HG03469 (cell line): ENCODE results near the gene SSX4.
"Not testable (repeated sequence)": the region's sequence is repeated elsewhere in the genome, so short reads cannot be mapped to it uniquely, and the experiment has no call there.

Experiments
- ATAC-seq: cut with Tn5 transposase; IDR thresholded peaks from one replicate; pipeline ENCODE4 v1.9.1; 2021; ENCODE audit warnings: mild to moderate bottlenecking, moderate library complexity, moderate number of reproducible peaks; ENCODE audit not compliant: unreplicated experiment

SSX4 gene, protein sequence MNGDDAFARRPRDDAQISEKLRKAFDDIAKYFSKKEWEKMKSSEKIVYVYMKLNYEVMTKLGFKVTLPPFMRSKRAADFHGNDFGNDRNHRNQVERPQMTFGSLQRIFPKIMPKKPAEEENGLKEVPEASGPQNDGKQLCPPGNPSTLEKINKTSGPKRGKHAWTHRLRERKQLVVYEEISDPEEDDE

DNA sequence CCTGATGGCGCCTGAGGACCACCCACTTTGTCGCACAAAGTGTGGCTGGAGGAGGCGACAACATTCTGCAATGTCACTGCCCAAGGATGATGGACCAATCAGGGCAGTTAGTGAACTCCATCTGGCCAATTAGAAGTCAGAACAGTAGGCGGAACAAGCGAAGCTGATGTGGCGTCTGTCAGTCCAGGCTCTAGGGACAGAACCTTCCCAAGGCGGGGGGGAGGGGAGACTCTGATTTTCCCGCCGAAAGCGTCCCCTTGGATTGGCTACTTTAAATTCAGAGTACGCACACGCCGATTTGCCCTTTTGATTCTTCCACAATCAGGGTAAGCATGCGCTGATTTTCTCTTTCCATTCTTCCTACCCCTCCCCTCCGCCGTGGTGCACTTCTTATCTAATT is at the start of gene SSX4:
Gene SSX4 (plus strand): TSS at position 301 of the 400 bp plus-strand sequence. CDS start 515 bp downstream, outside the sequence.
- not testable (repeated sequence) for ATAC-seq

DNA sequence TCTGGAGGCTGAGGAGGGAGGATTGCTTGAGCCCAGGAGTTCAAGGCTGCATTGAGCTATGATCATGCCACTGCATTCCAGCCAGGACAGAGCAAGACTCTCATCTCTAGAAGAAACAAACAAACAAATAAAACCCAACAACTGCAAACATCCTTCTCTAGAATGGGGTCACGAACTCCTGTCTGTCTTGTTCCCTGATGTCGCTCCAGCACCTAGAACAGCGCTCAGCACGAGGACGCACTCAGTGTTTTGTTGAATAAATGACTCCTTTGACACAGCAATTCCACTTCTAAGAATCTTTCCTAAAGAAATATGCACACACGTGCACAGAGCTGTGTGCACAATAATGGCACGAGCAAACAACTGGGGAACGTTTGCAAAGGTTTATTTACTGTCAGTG is 37.3 kb upstream of the SSX4 start:
- ATAC-seq, result not testable (repeated sequence)

DNA sequence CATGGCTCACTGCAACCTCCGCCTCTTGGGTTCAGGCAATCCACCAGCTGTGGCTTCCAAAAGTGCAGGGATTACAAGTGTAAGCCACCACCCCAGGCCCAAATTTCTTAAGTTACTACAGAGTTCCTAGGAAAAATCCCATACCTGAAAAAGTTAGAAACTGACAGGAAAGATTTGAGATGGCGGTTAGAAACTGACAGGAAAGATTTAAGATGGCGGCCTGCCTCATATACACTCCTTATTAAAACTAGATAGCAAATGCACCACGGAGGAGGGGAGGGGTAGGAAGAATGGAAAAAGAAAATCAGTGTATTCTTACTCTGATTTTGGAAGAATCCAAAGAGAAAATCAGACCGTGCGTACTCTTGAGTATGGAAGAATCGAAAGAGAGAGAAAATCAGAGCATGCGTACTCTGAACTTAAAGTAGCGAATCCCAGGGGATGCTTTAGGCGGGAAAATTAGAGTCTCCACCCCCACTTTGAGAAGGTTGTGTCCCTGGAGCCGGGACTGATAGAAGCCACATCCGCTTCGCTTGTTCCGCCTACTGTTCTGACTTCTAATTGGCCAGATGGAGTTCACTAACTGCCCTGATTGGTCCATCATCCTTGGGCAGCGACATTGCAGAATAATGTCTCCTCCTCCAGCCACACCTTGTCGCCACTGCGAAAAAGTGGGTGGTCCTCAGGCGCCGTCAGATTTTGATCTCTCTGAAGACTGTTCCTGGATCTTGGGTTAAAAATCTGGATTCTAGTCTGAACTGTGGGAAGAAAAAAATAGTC is 26.8 kb upstream of the SSX4 start, which contains the start of gene SSX3:
Gene SSX3 (minus strand): TSS at position 389 of the 780 bp plus-strand sequence. CDS start 1,454 bp downstream, outside the sequence.
- ATAC-seq, result not testable (repeated sequence)

DNA sequence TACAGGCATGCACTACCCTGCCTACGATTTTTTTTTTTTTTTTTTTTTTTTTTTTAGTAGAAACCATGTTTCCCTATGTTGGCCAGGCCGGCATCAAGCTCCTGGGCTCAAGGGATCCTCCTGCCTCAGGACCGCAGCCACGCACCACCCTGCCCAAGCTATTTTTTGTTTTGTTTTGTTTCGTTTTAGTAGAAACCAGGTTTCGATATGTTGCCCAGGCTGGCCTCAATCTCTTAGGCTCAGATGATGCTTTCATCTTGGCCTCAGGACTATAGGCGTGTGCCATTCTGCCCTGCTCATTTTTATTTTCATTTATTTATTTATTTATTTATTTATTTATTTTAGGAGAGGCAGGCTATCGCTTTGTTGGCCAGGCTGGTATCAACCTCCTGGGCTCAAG is 25.7 kb upstream of the SSX4 start:
- ATAC-seq, result no peak

DNA sequence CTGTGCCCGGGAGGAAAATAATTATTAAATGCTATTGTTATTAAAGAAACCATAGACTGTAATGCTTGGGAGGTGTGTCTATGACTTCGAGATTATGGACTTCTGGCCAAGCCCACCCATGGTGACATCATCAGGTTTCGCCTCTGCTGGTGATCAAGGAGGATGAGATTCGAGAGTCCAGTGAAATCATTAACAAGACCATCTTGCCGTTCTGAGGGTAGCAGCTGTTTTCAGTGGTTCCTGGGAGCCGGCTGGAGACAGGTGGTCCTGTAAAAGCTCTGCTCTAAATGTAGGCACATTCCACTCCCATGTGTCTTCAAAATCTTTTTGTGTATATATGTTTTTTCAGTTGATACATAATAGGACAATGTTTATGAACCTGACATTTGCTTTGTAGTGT is 24.1 kb upstream of the SSX4 start:
- not testable (repeated sequence) for ATAC-seq

DNA sequence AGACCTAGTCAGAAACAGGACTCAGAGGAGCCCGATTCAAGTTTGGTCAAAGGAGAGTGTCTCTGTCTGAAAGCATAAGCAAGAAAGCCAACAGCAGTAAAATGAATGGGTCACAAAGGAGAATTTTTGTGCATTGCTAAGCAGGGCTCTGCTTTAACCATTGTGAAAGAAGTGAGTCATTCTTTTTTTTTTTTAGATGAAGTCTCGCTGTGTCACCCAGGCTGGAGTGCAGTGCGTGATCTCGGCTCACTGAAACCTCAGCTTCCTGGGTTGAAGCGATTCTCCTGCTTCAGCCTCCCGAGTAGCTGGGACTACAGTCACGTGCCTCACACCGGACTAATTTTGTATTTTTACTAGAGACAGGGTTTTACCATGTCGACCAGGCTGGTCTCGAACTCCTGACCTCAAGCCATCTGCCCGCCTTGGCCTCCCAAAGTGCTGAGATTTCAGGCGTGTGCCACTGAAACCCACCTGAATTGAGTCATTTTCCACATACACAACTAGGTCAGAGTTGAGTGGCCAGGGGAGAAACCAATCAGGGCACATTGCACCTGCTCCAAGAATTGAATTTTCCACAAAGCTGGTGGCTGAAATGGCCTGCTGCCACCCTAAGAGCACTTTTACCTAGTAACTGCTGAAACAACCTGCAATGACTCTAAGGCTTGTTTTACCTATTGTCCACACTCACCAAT is 15.5 kb upstream of the SSX4 start:
- ATAC-seq, result not testable (repeated sequence)

DNA sequence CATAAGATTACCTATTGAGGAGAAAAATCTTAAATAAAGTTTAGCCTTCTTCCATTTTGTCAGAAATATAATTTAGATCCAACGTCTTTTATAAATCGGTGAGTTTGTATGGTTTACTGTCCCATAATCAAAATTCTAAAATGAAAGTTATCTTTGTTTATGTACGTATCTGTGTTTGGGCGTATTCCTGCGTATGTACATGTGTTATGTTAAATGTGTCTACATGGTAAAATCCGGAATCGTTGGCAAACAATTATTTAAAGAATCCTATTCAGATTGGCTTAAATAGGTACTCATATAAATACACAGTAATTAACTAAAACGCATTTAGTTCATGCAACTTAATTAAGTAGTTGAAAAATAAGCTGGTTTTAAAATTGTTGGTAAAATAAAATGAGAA is 12.9 kb upstream of the SSX4 start:
- ATAC-seq, result not testable (repeated sequence)

DNA sequence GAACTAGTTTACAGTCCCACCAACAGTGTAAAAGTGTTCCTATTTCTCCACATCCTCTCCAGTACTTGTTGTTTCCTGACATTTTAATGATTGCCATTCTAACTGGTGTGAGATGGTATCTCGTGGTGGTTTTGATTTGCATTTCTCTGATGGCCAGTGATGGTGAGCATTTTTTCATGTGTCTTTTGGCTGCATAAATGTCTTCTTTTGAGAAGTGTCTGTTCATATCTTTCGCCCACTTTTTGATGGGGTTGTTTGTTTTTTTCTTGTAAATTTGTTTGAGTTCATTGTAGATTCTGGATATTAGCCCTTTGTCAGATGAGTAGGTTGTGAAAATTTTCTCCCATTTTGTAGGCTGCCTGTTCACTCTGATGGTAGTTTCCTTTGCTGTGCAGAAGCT is 13.6 kb downstream of the SSX4 start:
- not testable (repeated sequence) for ATAC-seq

DNA sequence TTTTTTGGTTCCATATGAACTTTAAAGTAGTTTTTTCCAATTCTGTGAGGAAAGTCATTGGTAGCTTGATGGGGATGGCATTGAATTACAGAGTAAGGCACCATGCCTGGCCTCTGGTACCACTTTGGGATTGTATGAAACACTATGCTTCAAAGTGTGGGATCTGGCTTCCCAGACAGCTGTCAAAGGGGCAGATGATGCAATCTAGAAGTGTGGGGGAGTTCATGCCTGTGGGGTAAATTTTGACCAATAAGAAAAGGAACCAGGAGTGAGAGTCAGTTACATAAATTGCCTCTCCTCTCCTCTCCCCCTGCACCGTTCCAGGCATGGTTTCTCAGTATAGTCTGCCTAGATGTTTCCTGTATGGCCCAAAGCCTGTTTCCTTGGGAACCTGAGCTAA is 14.5 kb downstream of the SSX4 start:
- not testable (repeated sequence) for ATAC-seq

DNA sequence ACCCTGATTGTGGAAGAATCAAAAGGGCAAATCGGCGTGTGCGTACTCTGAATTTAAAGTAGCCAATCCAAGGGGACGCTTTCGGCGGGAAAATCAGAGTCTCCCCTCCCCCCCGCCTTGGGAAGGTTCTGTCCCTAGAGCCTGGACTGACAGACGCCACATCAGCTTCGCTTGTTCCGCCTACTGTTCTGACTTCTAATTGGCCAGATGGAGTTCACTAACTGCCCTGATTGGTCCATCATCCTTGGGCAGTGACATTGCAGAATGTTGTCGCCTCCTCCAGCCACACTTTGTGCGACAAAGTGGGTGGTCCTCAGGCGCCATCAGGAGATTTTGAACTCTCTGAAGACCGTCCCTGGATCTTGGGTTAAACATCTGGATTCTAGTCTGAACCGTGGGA is 28.5 kb downstream of the SSX4 start, which contains the start of gene SSX4B:
Gene SSX4B (minus strand): TSS at position 101 of the 400 bp plus-strand sequence. CDS start 588 bp downstream, outside the sequence.
- not testable (repeated sequence) for ATAC-seq

DNA sequence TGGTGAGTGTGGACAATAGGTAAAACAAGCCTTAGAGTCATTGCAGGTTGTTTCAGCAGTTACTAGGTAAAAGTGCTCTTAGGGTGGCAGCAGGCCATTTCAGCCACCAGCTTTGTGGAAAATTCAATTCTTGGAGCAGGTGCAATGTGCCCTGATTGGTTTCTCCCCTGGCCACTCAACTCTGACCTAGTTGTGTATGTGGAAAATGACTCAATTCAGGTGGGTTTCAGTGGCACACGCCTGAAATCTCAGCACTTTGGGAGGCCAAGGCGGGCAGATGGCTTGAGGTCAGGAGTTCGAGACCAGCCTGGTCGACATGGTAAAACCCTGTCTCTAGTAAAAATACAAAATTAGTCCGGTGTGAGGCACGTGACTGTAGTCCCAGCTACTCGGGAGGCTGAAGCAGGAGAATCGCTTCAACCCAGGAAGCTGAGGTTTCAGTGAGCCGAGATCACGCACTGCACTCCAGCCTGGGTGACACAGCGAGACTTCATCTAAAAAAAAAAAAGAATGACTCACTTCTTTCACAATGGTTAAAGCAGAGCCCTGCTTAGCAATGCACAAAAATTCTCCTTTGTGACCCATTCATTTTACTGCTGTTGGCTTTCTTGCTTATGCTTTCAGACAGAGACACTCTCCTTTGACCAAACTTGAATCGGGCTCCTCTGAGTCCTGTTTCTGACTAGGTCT is 43.8 kb downstream of the SSX4 start:
- ATAC-seq, result not testable (repeated sequence)

DNA sequence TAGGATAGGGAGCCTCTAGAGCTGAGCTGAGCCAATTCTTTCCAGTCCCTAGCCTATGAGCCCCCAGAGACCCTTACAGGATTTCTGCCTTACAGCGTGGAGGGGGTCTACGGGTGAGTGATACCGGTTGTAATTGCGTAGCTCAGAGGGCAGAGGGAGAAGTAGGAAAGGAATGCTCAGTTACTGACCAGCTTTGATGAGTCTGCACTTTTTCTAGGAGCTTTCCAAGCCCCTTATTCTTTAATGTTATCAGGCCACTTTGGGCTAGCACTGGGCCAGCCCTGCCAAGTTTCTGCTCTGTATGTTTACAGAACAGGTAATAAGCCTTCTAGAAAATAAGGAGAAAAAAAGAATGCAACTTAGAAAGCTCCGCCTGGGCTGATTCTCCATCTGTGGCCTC is 46.3 kb downstream of the SSX4 start:
- ATAC-seq, result not testable (repeated sequence)

DNA sequence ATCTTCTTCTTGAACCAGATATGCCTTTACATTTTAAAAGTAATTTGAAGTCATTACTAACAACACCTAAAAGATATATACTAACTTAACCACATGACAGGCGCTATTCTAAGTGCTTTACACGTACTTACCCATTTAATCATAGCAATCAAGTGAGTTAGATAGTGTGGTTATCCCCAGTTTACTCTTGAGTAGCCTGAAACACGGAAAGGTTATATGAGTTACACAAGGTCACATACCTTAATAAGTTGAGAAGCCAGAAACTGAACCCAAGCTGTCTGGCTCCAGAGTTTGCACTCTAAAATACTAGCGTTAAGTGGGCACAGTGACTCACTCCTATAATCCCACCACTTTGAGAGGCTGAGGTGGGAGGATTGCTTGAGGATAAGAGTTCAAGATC is 46.8 kb downstream of the SSX4 start:
- ATAC-seq, result not testable (repeated sequence)

DNA sequence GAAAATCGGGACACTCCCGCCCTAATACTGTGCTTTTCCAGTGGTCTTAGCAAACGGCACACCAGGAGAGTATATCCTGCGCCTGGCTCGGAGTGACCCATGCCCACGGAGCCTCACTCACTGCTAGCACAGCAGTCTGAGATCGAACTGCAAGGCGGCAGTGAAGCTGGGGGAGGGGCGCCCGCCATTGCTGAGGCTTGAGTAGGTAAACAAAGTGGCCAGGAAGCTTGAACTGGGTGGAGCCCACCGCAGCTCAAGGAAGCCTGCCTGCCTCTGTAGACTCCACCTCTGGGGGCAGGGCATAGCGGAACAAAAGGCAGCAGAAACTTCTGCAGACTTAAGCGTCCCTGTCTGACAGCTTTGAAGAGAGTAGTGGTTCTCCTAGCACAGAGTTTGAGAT is 50.4 kb downstream of the SSX4 start:
- not testable (repeated sequence) for ATAC-seq
